HG02642 (cell line): ENCODE measurements around the gene INPP5A.

Experiments used
- ATAC-seq: cut with Tn5 transposase; IDR thresholded peaks from one replicate; pipeline ENCODE4 v1.9.1; 2021; ENCODE audit warnings: mild to moderate bottlenecking; ENCODE audit not compliant: unreplicated experiment, poor library complexity

The INPP5A gene

DNA sequence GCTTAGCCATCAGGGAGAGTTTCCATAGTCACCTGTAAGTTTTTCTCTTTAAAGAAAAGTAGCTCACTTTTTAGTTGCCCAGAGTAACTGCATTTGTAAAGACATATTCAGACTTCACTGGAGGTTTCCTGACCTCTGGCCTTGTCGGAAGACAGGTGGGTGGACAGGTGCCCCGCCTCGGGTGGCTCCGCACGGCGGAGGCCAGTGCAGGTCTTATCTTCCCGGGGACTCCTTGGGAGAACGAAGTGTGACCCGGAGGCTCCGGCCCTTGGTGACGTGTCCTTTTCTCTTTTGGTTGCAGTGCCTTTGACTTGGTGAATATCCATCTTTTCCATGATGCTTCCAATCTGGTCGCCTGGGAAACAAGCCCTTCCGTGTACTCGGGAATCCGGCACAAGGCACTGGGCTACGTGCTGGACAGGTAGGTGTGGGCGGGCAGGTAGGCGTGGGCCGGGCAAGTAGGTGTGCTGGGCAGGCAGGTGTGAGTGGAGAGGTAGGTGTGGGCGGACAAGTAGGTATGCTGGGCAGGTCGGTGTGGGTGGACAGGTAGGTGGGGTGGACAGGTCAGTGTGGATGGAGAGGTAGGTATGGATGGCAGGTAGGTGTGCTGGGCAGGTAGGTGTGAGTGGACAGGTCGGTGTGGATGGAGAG is 172.6 kb downstream of the INPP5A start:
- no peak for ATAC-seq

DNA sequence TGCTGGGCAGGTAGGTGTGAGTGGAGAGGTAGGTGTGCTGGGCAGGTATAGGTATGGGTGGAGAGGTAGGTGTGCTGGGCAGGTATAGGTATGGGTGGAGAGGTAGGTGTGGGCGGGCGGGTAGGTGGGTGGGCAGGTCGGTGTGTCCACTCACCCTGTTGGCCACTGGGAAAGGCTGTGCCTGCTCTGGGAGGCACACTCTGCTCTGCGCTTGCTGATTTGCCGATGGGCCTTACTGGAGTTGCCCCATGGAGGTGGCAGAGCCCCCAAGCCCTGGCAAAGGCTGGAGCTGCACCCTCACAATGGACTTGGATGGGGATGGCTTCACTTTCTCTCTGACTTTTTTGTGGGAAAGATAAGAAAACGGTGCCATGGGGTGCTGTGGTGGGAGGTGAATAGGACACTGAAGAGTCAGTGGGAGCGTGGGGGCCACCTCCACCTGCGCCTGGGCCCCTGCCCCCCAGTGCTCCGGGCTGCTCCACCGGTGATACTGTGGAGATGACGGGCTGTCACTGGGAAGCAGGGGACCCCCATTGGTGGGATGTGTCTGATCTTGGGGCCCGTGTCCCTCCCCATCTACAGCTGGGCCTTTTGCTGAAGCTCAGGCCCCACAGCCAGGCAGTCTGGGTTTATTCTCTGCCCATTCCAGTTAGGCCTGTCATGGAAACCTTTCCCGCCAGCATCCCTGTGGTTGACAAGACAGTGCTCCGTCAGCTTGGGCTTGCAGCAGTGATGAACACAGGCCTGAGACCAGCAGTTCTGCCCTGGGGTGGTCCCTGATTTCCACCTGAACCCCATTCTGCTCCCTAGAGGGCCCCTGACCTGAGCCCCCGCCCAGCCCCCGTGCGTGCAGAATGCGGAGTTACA is 173.4 kb downstream of the INPP5A start:
- ATAC-seq, result no peak

DNA sequence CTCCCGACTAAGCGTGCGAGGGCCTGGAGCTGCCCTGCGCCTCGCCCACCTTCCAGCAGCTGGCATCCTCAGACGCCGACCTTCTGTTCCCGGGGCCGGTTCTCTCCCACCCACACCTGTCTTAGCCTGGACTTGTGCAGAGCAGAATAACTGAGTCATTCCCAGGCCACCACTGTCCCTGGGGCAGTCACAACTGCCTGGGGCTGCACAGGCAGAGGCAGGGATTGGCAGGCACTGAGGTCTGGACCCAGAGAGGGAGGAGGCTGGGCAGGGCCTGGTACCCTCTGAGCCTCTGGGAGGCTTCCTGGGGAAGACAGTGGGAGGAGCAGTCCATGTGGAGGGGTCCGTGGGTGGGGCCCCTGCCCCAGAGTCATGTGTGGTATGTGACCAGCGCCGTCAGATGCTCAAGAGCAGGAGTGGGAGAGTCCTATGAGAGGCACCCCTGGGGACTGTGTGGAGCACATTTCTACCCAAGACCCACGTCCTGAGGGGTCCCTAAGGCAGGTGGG is 174.1 kb downstream of the INPP5A start:
- ATAC-seq, result no peak

DNA sequence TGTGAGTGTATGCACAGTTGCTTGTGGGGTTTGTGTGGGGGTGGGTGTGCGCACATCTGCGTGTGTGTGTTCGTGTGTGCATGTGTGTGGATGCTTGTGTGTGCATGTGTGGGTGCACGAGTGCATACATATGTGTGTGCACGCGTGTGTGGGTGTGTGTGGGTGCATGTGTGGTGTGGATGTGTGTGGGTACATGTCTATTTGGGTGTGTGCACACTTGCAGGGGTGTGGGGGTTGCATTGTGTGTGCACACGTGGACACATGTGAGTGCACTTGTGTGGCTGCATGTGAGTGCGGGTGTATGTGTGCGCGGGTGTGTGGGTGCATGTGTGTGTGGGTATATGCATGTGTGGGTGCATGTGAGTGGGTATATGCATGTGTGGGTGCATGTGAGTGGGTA is 174.7 kb downstream of the INPP5A start:
- no peak for ATAC-seq

DNA sequence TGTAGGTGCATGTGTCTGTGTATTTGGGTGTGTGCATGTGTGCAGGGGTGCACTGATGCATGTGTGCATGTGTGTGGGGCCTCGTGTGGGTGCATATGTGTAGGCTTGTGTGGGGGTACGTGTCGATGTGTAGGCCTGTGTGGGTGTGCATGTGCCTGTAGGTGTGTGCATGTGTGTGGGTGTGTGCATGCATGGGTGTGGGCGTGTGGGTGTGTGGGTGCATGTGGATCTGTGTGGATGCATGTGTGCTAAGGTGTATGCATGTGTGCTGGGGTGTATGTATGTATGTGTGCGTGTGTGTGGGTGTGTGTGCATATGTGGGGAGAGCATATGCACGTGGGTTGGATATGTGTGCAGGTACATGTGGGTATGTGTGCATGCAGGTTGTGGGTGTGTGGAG is 175.2 kb downstream of the INPP5A start:
- no peak for ATAC-seq

DNA sequence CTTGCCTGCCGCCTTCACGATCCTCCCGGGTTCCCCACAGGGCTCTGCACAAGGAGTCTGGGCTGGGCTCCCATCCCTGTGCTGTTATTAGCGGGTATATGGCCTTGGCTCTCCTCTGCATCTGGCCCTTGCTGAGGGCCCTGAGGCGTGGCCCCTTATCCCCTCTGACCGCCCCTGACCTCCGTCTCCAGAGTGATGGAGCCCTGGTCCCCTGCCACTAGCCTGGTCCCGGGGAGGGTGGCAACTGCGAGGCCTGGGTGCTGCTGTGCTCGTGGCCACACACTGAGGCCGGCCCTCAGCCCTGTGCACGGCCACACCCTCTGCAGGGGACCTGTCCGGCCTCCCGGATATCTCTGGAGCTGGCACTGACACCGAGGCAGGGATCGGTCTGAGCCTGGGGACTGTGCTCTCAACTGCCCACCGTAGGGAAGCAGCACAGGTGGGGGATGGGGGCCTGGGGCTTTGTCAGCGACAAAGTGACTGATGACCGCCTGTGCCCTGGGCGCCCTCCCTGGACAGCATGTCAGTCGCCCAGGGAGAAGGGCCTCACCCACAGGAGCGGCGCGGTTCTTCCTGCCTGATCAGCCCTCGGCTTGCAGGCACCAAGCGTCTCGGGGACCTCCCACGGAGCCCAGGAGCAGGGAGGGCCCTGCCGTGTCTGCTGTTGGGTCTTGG is 176.0 kb downstream of the INPP5A start:
- ATAC-seq, result no peak

DNA sequence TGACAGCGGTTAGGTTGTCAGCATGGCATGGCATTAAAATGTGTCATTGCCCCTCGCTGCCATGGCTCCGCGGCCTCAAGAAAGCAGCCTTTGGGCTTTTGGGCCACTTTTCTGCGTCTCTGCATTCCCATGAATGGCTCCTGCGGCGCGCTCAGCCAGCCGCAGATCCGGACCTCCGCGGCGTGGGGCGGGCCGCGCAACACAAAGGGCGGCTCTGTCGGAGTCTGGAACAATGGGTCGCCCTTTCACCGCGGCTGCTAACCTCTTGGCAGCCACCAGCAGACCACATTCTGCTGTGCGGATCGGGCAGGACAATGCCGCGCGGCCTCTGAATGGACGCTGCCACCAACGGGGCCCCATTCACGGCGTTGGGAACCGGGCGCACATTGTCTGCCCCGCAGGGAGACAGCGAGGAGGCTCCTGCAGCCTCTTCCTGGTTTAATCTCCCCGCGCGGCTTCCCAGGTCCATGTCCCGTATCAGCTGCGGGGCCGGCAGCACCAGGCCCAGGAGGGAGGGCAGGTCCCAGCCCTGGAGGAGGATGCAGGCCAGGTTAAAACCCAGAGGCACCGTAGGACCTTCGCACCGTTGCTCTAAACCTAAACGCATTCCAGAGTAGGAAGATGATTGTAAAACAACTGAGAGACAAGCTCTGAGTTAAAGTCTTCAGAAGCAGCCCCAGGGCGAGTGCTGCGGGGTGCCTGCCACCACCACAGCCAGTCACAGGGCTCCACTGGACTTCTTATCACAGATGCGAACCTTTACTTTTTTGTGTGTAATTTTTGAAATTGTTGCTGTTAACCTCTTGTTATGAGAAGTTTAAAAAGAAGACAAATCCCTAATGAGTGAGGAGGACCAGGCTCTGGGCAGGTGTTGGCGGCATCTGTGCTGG is 176.8 kb downstream of the INPP5A start:
- no peak for ATAC-seq

DNA sequence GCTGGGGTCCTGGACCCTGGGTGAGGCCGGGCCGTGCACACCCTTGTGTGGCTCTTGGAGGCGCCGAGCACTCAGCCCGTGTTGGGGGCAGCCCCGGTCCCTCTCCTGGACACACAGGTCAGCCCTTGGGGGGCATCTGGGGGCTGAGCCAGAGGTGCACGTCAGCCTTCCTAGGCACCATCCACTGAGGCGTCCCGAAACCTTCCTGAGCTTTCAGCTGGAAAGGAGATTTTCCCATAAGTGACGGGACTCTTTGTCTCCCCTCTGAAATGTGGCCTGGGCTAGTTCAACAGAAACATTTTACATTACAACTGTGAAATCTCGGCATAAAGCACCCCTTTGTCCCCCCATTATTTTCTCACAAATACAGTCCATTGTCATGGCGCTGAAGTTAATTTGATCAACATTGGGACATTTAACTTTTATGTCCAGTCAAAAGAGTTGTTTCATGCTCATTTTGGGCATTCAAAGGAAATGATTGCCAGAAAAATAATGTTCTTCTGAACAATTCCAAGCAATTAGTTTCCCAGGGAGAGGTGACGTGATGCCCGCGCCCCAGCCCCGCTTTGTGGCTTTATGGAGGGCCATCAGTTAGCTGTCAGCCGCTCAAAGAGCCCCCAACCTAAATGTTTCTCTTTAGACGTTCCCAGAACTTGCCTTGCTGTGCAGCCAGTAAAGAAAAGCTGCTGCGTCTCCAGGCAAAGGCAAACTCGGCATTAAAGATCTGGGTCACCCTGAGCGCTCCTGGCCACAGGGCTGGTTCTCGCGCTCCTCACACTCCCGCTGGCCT is 177.6 kb downstream of the INPP5A start:
- no peak for ATAC-seq

DNA sequence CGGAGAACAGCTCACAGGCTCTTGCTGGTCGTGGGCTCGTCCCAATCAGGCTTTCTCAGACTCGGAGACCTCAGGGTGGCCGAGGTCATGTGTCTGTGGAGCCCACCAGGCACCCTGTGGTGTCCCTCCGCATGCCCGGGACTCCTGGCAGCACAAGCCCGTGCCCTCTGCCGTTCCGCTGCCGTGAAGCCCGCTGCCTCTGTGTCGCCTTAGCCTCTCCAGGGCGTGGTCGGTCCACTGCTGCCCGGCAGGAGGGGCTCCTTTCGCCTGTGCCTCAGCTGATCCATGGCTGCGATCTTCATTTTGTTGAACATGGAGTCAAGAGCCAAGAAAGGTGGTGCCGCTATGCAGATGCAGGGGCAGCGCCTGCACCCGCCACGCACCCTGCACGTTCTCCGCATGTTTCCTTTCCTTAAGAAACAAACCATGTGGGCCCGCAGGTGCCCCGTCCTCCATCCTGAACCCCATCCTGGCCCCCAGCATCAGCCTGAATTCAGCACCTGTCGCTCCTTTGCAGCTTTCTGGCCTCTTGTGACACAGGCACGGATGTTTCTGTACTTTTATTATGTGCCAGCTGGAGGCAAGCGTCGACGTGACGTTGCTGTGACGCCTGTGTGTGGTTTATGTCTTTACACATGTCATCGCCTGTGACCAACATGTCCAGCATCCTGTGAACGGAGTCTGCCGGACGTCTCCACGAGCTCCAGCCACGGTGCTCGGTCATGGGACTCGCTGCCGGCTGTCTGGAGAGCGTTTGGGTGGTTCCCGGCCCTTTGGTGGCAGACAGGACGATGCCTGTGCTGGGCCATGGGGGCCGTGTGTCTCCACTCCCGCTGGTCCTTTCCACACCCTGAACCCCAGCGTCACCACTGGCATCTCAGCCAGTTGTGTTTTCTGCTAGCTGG is 178.4 kb downstream of the INPP5A start:
- ATAC-seq, result no peak

DNA sequence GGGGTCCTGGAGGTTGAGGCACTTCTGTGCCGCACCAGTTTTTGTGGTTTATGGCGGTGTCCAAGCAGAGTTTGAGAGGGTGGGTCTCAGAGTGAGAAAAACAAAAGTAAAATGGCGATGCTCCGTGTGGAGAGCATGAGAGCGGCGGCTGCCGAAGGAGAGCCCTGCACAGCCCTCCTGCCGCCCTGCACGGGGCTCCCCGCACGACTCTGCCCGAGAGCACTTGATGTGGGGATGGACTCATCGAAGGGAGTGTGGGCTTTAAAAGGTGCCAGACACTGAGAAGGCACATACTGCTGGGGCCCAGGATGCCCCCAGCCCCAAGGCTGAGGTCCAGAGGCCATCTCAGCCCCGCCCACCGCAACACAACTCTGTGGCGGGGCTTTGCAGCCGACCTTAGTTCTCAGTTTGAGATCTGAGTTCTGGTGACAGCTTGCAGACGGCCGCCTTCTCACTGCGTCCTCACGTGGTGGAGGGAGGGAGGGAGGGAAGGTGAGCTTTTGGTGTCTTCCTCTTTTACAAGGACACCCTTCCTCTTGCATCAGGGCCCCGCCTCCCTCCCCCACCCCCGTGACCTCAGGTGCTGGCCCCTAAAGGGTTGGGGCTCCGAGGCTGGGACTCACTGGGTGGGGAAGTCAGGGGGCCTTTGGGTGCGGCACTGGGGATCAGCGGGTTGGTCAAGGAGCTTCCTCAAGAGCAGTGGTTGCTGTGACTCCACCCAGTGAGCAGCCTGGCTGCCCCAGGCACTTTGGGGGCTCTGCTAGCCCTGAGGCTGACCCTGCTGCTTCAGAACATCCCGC is 179.3 kb downstream of the INPP5A start:
- no peak for ATAC-seq

DNA sequence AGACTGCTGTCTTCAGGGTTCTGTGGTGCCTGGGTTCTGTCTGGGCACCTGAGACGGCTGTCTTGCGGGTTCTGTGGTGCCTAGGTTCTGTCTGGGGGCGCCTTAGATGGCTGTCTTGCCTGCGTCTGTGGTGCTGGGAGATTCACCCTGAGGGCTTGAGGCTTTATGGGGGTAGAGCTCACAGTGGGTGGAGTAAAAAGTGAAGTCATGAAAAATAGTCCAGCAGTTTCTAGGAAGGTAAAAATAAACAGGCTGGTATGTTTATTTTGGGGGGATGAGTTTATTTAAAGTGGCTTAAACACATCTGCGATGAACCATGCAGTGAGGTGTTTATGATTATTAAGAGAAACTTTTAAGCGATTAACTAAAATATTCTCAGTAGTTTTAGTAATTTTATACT is 184.1 kb downstream of the INPP5A start:
- no peak for ATAC-seq

DNA sequence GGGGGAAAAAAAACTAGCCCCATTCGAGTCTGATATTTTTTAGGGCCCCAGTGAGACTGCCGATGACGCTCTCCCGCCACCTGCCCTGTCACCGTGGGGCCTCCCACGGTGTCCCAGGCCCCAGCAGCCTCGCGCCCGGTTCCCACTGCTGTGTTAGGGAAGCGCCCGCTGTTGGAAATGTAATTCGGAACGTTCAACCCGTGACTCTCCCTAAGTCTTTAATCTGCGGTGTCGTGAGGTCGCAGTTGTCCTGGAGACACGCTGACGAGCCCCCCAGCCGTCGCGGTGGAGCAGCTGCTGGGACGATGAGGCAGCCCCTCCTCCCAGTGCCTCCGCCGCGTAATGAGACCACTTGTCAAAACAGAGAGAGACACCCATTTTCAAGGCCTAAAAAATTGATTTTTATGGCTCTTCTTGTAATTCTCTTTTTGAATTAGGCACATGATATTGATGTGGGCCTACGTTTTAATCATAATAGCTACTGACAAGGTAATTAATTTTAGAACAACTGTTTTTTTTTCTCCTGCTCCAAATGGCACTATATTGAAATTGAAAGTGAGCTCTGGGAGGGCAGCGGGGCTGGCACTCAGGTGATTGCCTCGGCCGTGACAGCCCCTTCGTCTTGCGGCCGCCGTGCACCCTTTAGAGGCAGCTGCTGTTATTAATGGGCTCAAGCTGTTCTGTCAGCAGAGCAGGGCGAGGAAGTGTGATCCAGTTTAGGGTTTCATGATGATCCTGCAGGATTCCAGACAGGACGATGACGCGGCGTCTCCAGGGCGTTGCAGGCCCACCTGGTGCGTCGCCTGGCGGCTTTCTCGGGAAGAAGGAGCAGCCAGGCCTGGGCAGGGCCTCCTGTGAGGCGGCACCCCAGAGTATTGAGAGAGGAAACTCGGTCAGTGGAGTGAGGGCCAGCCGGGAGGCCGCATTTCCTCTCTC is 185.1 kb downstream of the INPP5A start:
- no peak for ATAC-seq

DNA sequence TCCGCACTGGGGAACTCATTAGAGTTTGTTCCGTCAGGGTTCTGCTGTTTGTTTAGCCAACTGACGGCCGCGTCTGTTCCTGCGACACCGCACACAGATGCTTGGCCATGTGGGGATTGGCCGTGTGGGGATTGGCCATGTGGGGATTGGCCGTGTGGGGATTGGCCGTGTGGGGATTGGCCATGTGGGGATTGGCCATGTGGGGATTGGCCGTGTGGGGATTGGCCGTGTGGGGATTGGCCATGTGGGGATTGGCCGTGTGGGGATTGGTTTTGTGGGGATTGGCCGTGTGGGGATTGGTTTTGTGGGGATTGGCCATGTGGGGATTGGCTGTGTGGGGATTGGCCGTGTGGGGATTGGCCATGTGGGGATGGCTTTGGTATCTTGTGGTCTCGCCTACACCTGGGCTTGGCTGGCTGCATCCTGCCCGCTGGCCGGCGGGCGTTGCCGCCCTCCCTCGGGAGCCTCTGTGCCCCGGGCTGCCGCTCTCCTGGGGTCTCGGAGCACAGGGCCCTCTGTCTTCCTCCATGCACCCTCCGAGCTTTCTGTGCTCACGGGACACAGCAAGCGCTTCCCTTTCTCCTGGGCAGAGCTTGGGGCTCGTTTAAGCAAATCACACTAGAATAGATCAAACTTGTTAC is 185.9 kb downstream of the INPP5A start:
- ATAC-seq, result no peak

DNA sequence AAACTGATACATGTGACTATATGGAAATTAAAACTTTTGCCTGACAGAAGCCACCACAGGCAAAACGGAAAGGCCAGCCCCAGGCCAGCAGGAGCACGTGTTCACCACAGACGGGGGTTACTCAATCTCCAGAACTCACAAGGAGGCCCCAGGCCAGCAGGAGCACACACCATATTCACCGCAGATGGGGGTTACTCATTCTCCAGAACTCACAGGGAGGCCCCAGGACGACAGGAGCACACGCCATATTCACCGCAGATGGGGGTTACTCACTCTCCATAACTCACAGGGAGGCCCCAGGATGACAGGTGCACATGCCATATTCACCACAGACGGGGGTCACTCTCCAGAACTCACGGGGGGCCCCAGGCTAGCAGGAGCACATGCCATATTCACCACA is 186.9 kb downstream of the INPP5A start:
- ATAC-seq, result no peak

DNA sequence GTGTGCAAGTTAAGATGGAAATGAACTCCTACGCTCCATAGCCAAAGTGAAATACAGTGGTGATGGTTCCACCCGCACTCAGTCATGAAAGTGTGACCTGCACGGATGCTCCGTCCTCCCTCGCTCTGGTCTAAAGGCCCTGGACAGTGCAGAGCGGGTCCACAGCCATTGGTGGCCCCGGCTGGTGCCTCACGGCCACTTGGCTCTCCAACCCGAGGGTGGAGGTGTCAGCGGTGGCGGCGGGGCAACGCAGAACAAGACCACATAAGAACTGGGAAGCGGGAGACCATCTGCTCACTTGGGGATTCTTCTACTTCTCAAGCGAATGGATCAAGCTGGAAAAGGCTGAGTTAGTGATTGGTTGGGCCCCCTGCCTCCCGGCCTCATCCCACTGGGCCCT is 187.6 kb downstream of the INPP5A start:
- ATAC-seq, result no peak

DNA sequence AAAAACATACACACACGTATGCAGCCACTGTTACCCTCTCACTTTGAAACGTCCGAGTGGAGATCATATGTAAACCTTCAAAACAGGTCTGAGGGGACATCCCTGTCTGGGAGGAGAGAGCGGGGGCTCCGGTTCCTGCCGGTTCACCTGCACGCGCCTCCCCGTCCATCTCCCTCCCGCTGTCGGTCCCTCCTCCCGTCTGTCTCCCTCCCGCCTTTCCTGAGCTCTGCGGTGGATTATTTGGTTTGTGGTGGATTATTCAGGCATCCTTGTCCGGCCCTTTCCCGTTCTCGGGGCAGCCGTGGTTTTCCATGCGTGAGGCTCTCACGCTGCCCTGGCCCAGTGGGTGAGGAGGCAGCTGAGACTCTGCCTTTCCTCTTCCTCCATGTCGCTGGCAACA is 188.6 kb downstream of the INPP5A start:
- no peak for ATAC-seq
